ENCODE data around the gene FFAR3. TPM values are rescaled to one million over a fixed set of nuclear protein-coding genes. Genes with fewer than 3 reads are reported as not detected.

The FFAR3 gene
- total RNA-seq, 2 experiments from 2014 or later: 1.1 TPM

DNA sequence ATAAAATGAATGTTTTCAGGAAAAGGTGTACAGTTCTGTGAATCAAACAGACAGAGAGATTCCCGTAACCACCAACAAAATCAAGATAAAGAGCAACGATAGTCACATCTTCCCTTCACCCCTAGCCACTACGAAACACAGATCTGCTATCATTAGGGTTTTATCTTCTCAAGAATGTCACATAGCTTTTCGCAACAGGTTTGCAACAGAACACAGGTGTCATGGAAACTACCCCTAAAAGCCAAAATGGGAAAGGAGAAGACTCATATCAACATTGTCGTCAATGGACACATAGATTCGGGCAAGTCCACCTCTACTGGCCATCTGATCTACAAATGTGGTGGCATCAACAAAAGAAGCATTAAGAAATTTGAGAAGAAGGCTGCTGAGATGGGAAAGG lies 23.7 kb downstream of the FFAR3 start:
- POLR2A ChIA-PET: no interaction called here
- Mint-ChIP-seq H3K4me3 (no peak overlapping the region), H3K27me3 (peaks cover 17% of the 10 kb centered on the region), H3K9me3 (peaks cover 12% of the 10 kb centered on the region), H3K36me3 (peaks cover 4% of the 10 kb centered on the region), H3K27ac (no peak overlapping the region), H3K4me1 (ENCODE audit: low read depth) (peaks cover 3% of the 10 kb centered on the region)
- DNase-seq: no peak
- intact Hi-C loops (cut with micrococcal nuclease): no loop called here
- CTCF ChIA-PET: no interaction called here

DNA sequence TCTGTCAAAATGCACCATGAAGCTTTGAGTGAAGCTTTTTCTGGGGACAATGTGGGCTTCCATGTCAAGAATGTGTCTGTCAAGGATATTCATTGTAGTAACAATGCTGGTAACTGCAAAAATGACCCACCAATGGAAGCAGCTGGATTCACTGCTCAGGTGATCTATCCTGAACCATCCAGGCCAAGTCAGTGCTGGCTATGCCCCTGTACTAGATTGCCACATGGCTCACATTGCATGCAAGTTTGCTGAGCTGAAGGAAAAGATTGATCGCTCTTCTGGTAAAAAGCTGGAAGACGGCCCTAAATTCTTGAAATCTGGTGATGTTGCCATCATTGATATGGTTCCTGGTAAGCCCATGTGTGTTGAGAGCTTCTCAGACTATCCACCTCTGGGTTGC lies 25.3 kb downstream of the FFAR3 start:
- no peaks in the 10 kb centered on the region for H3K4me1 Mint-ChIP-seq (ENCODE audit: low read depth)
- CTCF ChIA-PET: interaction anchor here (1.0 kb wide), 1 partner anchor 31 kb away, joined by 3 read pairs; no protein-coding TSS in a partner anchor
- no peak overlapping the region for H3K27ac Mint-ChIP-seq

DNA sequence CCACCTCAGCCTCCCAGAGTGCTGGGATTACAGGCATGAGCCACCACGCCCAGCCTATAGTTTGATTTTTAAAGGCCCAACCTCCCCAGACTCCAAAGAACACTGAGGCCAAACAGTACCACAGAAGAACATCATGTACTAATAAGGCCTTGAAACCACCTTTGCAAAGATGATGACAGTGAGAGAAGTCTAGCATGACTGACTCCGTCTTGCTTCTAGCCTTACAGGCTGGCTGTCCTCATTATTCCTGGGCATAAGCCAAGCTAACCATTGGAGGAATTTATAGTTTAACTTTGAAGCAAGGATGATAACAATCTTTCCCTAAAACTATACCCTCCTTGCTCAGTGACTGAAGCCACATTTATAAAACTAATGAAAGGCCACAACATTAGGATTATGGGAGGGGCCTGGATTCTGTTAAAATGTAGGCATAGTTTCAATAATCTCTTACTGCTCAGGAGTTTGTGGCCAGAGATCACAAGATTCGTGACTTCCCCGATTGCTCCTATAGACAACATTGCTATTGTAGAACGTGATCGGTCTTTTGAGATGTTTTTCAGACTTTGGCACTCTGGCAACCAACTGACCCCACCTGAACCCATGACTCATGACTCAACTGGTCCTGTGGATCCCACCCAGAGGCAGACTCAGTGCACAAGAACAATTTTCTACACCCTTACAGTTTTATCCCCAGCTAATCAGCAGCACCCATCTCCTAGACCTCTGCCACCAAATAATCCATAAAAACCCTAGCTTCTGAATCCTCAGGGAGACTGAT lies 30.2 kb downstream of the FFAR3 start:
- ChIA-PET CTCF (no interaction called here), POLR2A (no interaction called here)
- H3K4me1 Mint-ChIP-seq (ENCODE audit: low read depth): no peaks in the 10 kb centered on the region
- peaks cover 2% of the 10 kb centered on the region for H3K27me3 Mint-ChIP-seq
- intact Hi-C loops (cut with micrococcal nuclease): no loop called here
- H3K36me3 Mint-ChIP-seq: peaks cover 4% of the 10 kb centered on the region
- H3K4me3 Mint-ChIP-seq: no peak overlapping the region
- peaks cover 8% of the 10 kb centered on the region for H3K9me3 Mint-ChIP-seq
- DNase-seq: no peak
- H3K27ac Mint-ChIP-seq: no peak overlapping the region

More for the DNA sequence above, 25.3 kb downstream of the FFAR3 start:
- Mint-ChIP-seq H3K27me3 (peaks cover 14% of the 10 kb centered on the region), H3K36me3 (peaks cover 4% of the 10 kb centered on the region), H3K9me3 (peaks cover 8% of the 10 kb centered on the region), H3K4me3 (no peak overlapping the region)
- intact Hi-C loops (cut with micrococcal nuclease): no loop called here
- no peak for DNase-seq
- POLR2A ChIA-PET: no interaction called here

DNA sequence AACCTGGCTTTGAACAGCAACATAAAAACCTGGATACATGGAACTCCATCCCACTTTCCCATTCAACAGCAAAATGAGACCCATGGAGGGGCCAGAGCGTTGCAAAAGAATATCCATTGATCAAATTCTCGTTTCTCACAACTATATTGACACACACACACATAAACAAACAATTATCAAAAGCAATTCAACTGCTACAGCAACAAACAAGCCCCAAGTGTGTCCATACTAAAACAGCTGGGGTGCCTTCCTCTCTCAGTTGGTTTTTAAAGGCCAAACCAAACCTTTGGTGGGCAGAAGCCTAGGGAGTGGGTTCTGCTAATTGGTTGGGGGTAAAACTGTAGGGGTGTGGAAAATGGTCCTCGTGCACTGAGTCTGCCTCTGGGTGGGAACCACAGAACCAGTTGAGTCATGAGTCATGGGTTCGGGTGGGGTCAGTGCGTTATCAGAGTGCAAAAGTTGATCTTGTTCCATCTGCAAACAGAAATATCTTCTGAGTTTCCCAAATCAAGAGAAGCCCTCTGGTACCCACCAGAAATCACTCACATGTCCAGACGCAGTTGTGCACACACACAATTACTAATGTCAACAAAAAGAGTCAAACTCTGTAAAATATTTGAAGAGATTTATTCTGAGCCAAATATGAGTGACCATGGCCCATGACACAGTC lies 31.1 kb downstream of the FFAR3 start:
- intact Hi-C loops (cut with micrococcal nuclease): no loop called here
- no peak for DNase-seq
- Mint-ChIP-seq H3K4me3 (no peak overlapping the region), H3K36me3 (peaks cover 4% of the 10 kb centered on the region), H3K27ac (no peak overlapping the region), H3K27me3 (peaks cover 2% of the 10 kb centered on the region), H3K4me1 (ENCODE audit: low read depth) (no peaks in the 10 kb centered on the region), H3K9me3 (peaks cover 8% of the 10 kb centered on the region)
- CTCF ChIA-PET: no interaction called here
- POLR2A ChIA-PET: no interaction called here

DNA sequence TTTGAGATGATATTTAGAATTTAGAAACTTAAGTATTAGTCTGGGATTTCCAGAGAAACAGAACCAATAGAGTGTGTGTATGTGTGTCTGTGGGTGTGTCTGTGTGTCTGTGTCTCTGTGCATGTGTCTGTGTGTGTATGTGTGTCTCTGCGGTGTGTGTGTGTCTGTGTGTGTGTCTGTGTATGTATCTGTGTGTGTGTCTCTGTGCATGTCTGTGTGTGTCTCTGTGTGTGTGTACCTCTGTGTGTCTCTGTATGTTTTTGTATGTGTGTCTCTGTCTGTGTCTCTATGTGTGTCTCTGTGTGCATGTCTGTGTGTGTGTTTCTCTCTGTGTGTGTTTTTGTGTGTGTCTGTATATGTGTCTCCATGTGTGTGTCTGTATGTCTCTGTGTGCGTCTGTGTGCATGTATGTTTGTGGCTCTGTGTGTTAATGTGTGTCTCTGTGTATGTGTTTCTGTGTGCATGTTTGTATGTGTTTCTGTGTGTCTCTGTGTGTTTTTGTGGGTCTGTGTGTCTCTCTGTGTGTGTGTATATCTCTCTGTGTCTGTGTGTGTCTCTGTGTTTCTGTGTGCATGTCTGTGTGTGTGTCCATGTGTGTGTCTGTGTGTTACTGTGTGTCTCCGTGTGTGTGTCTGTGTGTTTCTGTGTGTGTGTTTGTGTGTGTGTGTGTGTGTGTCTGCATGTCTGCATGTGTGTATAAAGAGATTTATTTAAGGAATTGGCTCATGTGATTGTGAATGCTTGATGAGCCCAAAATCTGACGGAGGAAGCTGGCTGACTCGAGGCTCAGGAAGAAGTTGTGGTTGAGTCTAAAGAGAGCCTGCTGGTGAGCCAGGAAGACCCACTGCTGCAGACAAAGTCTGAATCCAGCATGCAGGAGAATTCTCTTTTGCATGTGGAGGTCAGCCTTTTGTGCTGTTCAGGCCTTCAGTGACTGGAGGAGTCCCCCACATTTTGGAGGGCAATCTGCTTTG lies 34.8 kb downstream of the FFAR3 start:
- intact Hi-C loops (cut with micrococcal nuclease): no loop called here

DNA sequence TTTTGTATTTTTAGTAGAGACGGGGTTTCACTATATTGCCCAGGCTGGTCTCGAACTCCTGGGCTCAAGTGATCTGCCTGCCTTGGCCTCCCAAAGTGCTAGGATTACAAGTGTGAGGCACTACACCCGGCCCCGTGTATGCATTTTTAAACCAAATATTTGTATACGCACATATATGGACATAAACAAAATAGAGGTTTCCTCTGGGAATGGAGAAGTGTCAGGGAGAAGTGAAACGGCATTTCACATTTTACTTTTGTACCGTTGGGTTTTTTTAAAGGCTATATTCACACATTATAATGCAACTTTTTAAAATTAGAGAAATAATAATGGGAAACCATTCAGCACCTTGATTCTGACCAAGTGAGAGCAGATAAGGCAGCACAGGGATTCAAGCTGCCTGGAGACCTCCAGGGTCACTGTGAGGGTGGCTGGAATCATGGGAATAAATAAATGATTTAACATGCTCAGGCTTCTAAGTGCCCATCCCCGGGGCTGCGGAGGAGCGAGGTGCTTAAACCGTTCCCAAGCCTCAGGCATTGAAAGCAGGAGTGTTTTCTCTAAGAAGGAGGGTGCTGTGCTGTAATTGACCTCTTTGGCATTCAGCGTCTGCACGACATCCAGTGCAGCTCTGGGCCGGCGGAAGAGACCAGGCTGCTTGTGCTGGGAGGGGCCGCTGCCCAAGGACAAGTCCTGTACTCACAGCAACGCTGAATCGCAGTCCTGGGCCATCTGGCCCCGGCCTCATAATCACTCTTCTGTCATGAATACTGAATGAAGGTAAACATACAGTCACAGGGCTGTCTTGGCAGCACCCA lies 37.3 kb downstream of the FFAR3 start:
- POLR2A ChIA-PET: no interaction called here
- no peak for DNase-seq
- Mint-ChIP-seq H3K4me3 (no peak overlapping the region), H3K27me3 (no peaks in the 10 kb centered on the region), H3K36me3 (no peaks in the 10 kb centered on the region), H3K9me3 (no peaks in the 10 kb centered on the region), H3K4me1 (ENCODE audit: low read depth) (no peaks in the 10 kb centered on the region), H3K27ac (no peak overlapping the region)
- intact Hi-C loops (cut with micrococcal nuclease): no loop called here
- CTCF ChIA-PET: interaction anchor here (0.7 kb wide), 1 partner anchor 85 kb away, joined by 5 read pairs; no protein-coding TSS in a partner anchor

More for the DNA sequence above, 34.8 kb downstream of the FFAR3 start:
- H3K27ac Mint-ChIP-seq: no peak overlapping the region
- H3K4me1 Mint-ChIP-seq (ENCODE audit: low read depth): no peaks in the 10 kb centered on the region
- no peaks in the 10 kb centered on the region for H3K27me3 Mint-ChIP-seq
- H3K36me3 Mint-ChIP-seq: no peaks in the 10 kb centered on the region
- ChIA-PET CTCF (no interaction called here), POLR2A (no interaction called here)
- H3K9me3 Mint-ChIP-seq: no peaks in the 10 kb centered on the region
- no peak overlapping the region for H3K4me3 Mint-ChIP-seq
- DNase-seq: no peak

DNA sequence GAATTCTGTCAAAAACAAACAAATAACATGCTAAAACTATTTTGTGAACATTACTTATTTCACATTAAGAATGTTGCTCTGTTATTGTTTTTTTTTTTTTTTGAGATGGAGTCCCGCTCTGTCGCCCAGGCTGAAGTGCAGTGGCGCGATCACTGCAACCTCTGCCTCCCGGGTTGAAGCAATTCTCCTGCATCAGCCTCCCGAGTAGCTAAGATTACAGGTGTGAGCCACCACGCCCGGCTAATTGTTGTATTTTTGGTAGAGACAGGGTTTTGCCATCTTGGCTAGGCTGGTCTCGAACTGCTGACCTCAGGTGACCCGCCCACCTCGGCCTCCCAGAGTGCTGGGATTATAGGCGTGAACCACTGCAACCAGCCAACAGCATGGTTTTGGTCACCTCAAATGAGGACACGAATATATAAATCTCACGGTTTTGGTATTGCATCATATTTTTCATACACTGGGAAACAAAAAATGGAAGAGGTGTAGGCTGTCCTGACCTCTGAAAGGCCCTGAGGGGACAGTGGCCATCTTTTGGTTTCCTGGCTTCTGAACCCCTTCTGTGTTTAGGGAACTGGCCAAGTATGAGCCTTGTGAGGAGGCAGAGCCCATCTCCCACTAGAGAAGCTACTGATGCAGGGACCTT lies 38.1 kb downstream of the FFAR3 start:
- no peaks in the 10 kb centered on the region for H3K36me3 Mint-ChIP-seq
- no peak for DNase-seq
- H3K27ac Mint-ChIP-seq: no peak overlapping the region
- CTCF ChIA-PET: interaction anchor here (0.7 kb wide), 1 partner anchor 84 kb away, joined by 5 read pairs; no protein-coding TSS in a partner anchor
- no peaks in the 10 kb centered on the region for H3K27me3 Mint-ChIP-seq
- H3K9me3 Mint-ChIP-seq: no peaks in the 10 kb centered on the region
- POLR2A ChIA-PET: interaction anchor here (0.7 kb wide), 1 partner anchor 723 kb away, joined by 4 read pairs; no protein-coding TSS in a partner anchor
- no peak overlapping the region for H3K4me3 Mint-ChIP-seq
- H3K4me1 Mint-ChIP-seq (ENCODE audit: low read depth): no peaks in the 10 kb centered on the region
- intact Hi-C loops (cut with micrococcal nuclease): no loop called here

DNA sequence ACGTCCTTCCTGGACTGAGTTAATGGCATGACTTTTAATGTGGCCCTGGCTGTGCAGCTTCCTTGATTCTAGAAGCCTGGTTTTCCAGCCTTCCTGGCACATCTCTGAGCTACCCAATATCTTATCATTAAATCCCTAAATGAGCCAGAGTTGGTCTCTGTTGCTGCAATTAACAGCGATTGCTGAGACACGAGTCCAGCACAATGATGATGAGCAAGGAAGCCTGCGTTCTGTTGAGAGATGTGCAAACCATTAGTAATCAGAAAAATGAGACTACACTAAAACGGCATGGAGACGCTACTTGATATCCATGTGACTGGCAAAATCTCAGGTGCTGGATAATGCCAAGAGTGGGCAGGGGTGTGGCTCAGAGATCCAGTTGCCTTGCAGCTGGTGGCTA lies 38.8 kb downstream of the FFAR3 start:
- intact Hi-C loops (cut with micrococcal nuclease): no loop called here
- DNase-seq: no peak

DNA sequence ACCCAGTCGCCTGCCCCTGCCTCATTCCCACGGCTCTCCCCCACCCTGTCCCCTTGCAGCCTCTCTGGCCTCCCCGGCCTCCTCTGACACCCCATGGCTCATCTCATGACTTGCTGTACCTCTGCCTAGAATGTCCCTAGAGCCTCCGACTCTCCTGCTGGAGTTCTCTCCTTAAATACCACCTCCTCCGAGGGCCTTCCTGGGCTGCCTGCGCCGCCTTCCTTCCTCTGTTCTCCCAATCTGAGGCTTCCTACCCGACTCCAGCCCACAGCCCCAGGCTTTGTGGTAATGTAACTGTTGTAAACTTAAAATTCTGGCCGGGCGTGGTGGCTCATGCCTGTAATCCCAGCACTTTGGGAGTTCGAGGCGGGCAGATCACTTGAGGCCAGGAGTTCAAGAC lies 40.3 kb downstream of the FFAR3 start:
- H3K36me3 Mint-ChIP-seq: no peaks in the 10 kb centered on the region
- H3K27ac Mint-ChIP-seq: no peak overlapping the region
- H3K4me1 Mint-ChIP-seq (ENCODE audit: low read depth): peaks cover 2% of the 10 kb centered on the region
- POLR2A ChIA-PET: no interaction called here
- DNase-seq: no peak
- CTCF ChIA-PET: no interaction called here
- intact Hi-C loops (cut with micrococcal nuclease): no loop called here
- no peaks in the 10 kb centered on the region for H3K27me3 Mint-ChIP-seq
- no peak overlapping the region for H3K4me3 Mint-ChIP-seq
- H3K9me3 Mint-ChIP-seq: no peaks in the 10 kb centered on the region

More for the DNA sequence above, 38.8 kb downstream of the FFAR3 start:
- ChIA-PET POLR2A (no interaction called here), CTCF (no interaction called here)
- H3K4me1 Mint-ChIP-seq (ENCODE audit: low read depth): no peaks in the 10 kb centered on the region
- no peaks in the 10 kb centered on the region for H3K36me3 Mint-ChIP-seq
- no peak overlapping the region for H3K4me3 Mint-ChIP-seq
- no peaks in the 10 kb centered on the region for H3K27me3 Mint-ChIP-seq
- H3K27ac Mint-ChIP-seq: no peak overlapping the region
- H3K9me3 Mint-ChIP-seq: no peaks in the 10 kb centered on the region

DNA sequence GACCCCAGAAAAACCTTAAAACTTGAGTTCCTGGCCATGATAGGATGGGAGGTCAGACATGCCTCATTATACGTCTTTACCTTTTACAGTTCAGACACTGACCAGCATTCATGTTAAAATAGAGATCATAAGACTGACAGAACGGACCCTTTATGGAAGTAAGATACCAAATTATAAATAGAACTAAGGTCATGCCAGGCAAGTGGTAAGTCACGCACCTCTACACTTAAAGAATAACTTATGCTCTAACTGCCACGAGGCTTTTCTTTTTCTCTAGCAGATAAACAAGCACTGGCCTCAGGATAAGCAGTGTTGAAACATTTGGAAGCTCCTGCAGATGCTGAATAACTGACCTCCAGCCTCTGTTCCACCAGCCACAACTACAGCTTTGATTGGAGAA lies 41.0 kb downstream of the FFAR3 start:
- H3K27me3 Mint-ChIP-seq: no peaks in the 10 kb centered on the region
- no peak overlapping the region for H3K27ac Mint-ChIP-seq
- H3K4me3 Mint-ChIP-seq: no peak overlapping the region
- no peaks in the 10 kb centered on the region for H3K36me3 Mint-ChIP-seq
- DNase-seq: no peak
- ChIA-PET POLR2A (no interaction called here), CTCF (interaction anchor here (0.5 kb wide), 1 partner anchor 35 kb away, joined by 3 read pairs; no protein-coding TSS in a partner anchor)
- no peaks in the 10 kb centered on the region for H3K9me3 Mint-ChIP-seq
- H3K4me1 Mint-ChIP-seq (ENCODE audit: low read depth): peaks cover 2% of the 10 kb centered on the region
- intact Hi-C loops (cut with micrococcal nuclease): no loop called here

Measured in activated CD4-positive, alpha-beta memory T cell treated with anti-CD3 and anti-CD28 coated beads for 36 hours (primary cell).